ENCODE data around the gene C4B. TPM values are rescaled to one million over a fixed set of nuclear protein-coding genes. Genes with fewer than 3 reads are reported as not detected.
"Not testable (repeated sequence)": the region's sequence is repeated elsewhere in the genome, so short reads cannot be mapped to it uniquely, and the experiment has no call there.

The C4B gene
- total RNA-seq, 1 experiment from 2014 or later, result 3.7 TPM

- ChIA-PET POLR2A (interaction anchor here (0.7 kb wide), 1 partner anchor 112 kb away, joined by 5 read pairs; no protein-coding TSS in a partner anchor), CTCF (interaction anchor here (0.6 kb wide), 1 partner anchor 88 kb away, joined by 3 read pairs; no protein-coding TSS in a partner anchor)
- H3K27me3 Mint-ChIP-seq (ENCODE audit: low read depth), result no peaks in the 10 kb centered on the region
- no peak for DNase-seq (ENCODE audit: low spot score)
- H3K36me3 Mint-ChIP-seq, result peaks cover 17% of the 10 kb centered on the region
- H3K4me3 Mint-ChIP-seq, result no peak overlapping the region
- no peak overlapping the region for H3K27ac Mint-ChIP-seq
- H3K4me1 Mint-ChIP-seq, result peaks cover 5% of the 10 kb centered on the region
- H3K9me3 Mint-ChIP-seq, result peaks cover 11% of the 10 kb centered on the region
- TF ChIP-seq E2F1 (CRISPR knock-in tag; IDR thresholded peaks at IDR 0.05) (no peak), ZNF121 (CRISPR knock-in tag; IDR thresholded peaks at IDR 0.05) (peak; percentile 32; the same call in 1 of the 2 replicates)
- no peak for ATAC-seq
Observed at GRCh38 chr6:31977816-31978431, 36.7 kb upstream of the C4B start.

GRCh38 chr6:31978831-31979230, 35.8 kb upstream of the C4B start:
- H3K27me3 Mint-ChIP-seq (ENCODE audit: low read depth), result no peaks in the 10 kb centered on the region
- peaks cover 11% of the 10 kb centered on the region for H3K9me3 Mint-ChIP-seq
- H3K4me3 Mint-ChIP-seq, result no peak overlapping the region
- DNase-seq (ENCODE audit: low spot score) (no peak), ATAC-seq (no peak)
- ChIA-PET POLR2A (no interaction called here), CTCF (no interaction called here)
- H3K27ac Mint-ChIP-seq, result no peak overlapping the region
- peaks cover 17% of the 10 kb centered on the region for H3K36me3 Mint-ChIP-seq
- no peaks in the 10 kb centered on the region for H3K4me1 Mint-ChIP-seq
- TF ChIP-seq ZNF423 (CRISPR knock-in tag; IDR thresholded peaks at IDR 0.05), result no peak

GRCh38 chr6:31979238-31979898, 35.2 kb upstream of the C4B start:
- TF ChIP-seq, protein P1, sequence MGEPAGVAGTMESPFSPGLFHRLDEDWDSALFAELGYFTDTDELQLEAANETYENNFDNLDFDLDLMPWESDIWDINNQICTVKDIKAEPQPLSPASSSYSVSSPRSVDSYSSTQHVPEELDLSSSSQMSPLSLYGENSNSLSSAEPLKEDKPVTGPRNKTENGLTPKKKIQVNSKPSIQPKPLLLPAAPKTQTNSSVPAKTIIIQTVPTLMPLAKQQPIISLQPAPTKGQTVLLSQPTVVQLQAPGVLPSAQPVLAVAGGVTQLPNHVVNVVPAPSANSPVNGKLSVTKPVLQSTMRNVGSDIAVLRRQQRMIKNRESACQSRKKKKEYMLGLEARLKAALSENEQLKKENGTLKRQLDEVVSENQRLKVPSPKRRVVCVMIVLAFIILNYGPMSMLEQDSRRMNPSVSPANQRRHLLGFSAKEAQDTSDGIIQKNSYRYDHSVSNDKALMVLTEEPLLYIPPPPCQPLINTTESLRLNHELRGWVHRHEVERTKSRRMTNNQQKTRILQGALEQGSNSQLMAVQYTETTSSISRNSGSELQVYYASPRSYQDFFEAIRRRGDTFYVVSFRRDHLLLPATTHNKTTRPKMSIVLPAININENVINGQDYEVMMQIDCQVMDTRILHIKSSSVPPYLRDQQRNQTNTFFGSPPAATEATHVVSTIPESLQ (CRISPR knock-in tag; IDR thresholded peaks at IDR 0.05), result no peak
- TF ChIP-seq STAT6 (CRISPR knock-in tag; conservative IDR thresholded peaks at IDR 0.05; ENCODE audit: low read depth) (no peak), SP1 (CRISPR knock-in tag; conservative IDR thresholded peaks at IDR 0.05) (no peak), ELF4 (CRISPR knock-in tag; IDR thresholded peaks at IDR 0.05; ENCODE audit: low read depth) (no peak)
- ChIA-PET POLR2A (no interaction called here), CTCF (no interaction called here)
- no peak for DNase-seq (ENCODE audit: low spot score)
- Mint-ChIP-seq H3K27ac (no peak overlapping the region), H3K27me3 (ENCODE audit: low read depth) (no peaks in the 10 kb centered on the region), H3K4me1 (no peaks in the 10 kb centered on the region), H3K4me3 (no peak overlapping the region), H3K9me3 (peaks cover 11% of the 10 kb centered on the region), H3K36me3 (peaks cover 14% of the 10 kb centered on the region)
- ATAC-seq, result no peak

GRCh38 chr6:31980195-31980876, 34.3 kb upstream of the C4B start:
- H3K27me3 Mint-ChIP-seq (ENCODE audit: low read depth); DNase-seq (ENCODE audit: low spot score); H3K4me3 Mint-ChIP-seq; H3K36me3 Mint-ChIP-seq; CTCF ChIA-PET; POLR2A ChIA-PET; H3K27ac Mint-ChIP-seq; H3K4me1 Mint-ChIP-seq; ATAC-seq; H3K9me3 Mint-ChIP-seq: not testable (repeated sequence)

- H3K36me3 Mint-ChIP-seq; H3K9me3 Mint-ChIP-seq; H3K27ac Mint-ChIP-seq; H3K4me3 Mint-ChIP-seq; H3K27me3 Mint-ChIP-seq (ENCODE audit: low read depth); ATAC-seq; DNase-seq (ENCODE audit: low spot score); CTCF ChIA-PET; H3K4me1 Mint-ChIP-seq; POLR2A ChIA-PET: not testable (repeated sequence)
Observed at GRCh38 chr6:31980998-31981397, 33.6 kb upstream of the C4B start.

DNA sequence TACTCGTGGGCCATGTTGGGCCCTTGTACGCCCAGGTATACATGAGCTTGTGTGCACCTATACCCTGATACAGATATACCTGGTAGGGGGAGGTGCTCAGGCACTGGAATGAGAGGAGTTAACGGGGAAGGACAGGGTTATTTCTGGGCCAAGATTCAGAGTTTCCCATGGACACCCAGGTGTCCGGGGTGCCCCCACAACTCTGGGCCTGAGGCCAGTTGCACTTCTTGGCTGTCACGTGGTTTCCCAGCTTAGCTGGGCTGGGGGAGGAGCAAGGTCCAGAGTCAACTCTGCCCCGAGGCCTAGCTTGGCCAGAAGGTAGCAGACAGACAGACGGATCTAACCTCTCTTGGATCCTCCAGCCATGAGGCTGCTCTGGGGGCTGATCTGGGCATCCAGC, 32.9 kb upstream of the C4B start, which contains the start of gene C4A:
TSS of gene C4A (plus strand) at position 314 of the 400 bp plus-strand sequence. CDS start at position 365, 51 bp downstream.
- H3K27me3 Mint-ChIP-seq (ENCODE audit: low read depth); CTCF ChIA-PET; H3K4me3 Mint-ChIP-seq; H3K36me3 Mint-ChIP-seq; H3K4me1 Mint-ChIP-seq; ATAC-seq; POLR2A ChIA-PET; H3K9me3 Mint-ChIP-seq; H3K27ac Mint-ChIP-seq; DNase-seq (ENCODE audit: low spot score): not testable (repeated sequence)

DNA sequence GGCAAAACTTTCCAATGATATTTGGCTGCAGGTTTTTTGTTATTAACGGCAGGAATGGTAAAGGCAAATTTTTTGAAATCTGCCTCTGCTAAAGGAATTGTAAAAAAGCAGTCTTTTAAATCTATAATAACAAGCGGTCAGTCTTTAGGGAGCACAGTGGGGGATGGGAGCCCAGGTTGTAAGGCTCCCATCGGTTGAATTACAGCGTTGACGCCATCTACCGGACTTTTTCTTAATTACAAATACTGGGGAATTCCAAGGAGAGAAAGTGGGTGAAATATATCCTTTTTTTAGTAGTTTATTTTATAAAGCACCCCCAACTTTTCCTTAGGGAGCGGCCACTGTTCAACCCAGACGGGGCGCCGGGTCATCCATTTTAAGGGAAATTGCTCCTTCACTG, 25.2 kb upstream of the C4B start:
- peak; percentile 78 for ATAC-seq
- POLR2A ChIA-PET; DNase-seq (ENCODE audit: low spot score); H3K4me1 Mint-ChIP-seq; H3K27me3 Mint-ChIP-seq (ENCODE audit: low read depth); H3K9me3 Mint-ChIP-seq; H3K36me3 Mint-ChIP-seq; CTCF ChIA-PET; H3K27ac Mint-ChIP-seq; H3K4me3 Mint-ChIP-seq: not testable (repeated sequence)

DNA sequence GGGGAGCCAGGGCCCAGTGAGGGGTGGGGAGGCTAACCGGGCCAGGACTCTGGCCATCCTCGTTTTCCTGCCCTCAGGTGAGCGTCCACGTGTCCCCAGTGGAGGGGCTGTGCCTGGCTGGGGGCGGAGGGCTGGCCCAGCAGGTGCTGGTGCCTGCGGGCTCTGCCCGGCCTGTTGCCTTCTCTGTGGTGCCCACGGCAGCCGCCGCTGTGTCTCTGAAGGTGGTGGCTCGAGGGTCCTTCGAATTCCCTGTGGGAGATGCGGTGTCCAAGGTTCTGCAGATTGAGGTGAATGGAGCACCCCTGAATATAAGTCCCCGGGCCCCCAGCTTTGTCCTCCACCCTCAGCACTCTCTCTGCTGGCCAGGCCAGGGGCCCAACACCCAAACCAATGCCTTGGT, 20.2 kb upstream of the C4B start:
- POLR2A ChIA-PET; H3K4me1 Mint-ChIP-seq; H3K36me3 Mint-ChIP-seq; H3K9me3 Mint-ChIP-seq; CTCF ChIA-PET; DNase-seq (ENCODE audit: low spot score); H3K4me3 Mint-ChIP-seq; ATAC-seq; H3K27ac Mint-ChIP-seq; H3K27me3 Mint-ChIP-seq (ENCODE audit: low read depth): not testable (repeated sequence)

Data from WTC11 (cell line).